Measurements from ENCODE around the gene IKBKG.
"Not testable (repeated sequence)": the region's sequence is repeated elsewhere in the genome, so short reads cannot be mapped to it uniquely, and the experiment has no call there.

Gene IKBKG

GRCh38 chrX:154547245-154548027, at the start of gene IKBKG:
Gene IKBKG, plus strand, starts transcription at chrX:154547620. Its CDS starts 4,383 bp downstream, at chrX:154552003.
- peak; percentile 81 for DNase-seq (ENCODE audit: low read depth)

GRCh38 chrX:154501423-154501822, 46.0 kb upstream of the IKBKG start:
- not testable (repeated sequence) for DNase-seq (ENCODE audit: low read depth)

GRCh38 chrX:154502098-154502497, 45.3 kb upstream of the IKBKG start:
- no peak for DNase-seq (ENCODE audit: low read depth)

DNA sequence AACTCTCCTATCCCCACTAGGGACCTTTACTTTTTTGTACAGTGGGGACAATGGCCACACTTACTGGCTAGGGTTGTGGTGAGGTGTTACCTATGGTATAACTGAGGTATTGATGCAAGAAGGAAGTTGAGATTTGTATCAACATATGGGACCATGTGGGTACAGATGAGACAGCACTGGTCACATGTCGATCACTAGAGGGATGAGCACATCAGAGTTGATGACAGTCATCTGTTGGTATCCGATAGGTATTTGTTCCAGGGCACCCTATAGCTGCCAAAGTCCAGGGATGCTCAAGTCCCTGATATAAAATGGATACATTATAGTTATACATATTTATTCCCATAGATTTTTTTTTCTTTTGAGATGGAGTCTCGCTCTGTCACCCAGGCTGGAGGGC, 44.4 kb upstream of the IKBKG start:
- no peak for DNase-seq (ENCODE audit: low read depth)

GRCh38 chrX:154505734-154506133, 41.7 kb upstream of the IKBKG start:
- DNase-seq (ENCODE audit: low read depth): peak; percentile 42

GRCh38 chrX:154506483-154507332, 40.7 kb upstream of the IKBKG start:
- no peak for DNase-seq (ENCODE audit: low read depth)

- no peak for DNase-seq (ENCODE audit: low read depth)
Measured at GRCh38 chrX:154507673-154508383, 39.6 kb upstream of the IKBKG start.

- no peak for DNase-seq (ENCODE audit: low read depth)
Measured at GRCh38 chrX:154508384-154508745, 39.1 kb upstream of the IKBKG start.

GRCh38 chrX:154509455-154509854, 38.0 kb upstream of the IKBKG start:
- DNase-seq (ENCODE audit: low read depth): no peak

DNA sequence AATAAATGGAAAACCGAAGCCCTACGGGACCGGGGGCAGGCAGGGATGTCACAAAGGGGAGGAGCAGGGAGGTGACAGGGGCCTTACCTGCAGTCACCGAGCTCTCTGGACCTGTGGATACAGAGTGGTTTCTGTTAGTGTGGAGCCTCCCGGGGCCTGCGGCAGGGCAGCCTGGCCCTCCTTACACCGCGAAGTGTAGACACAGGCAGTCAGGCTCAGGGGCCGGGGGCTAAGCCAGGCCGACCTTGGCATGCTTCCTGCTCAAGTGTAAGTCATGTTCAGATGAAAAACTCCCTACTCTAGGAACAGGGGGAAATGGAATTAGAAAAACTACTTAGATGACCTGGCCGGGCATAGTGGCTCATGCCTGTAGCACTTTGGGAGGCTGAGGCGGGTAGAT, 35.7 kb upstream of the IKBKG start:
- no peak for DNase-seq (ENCODE audit: low read depth)

GRCh38 chrX:154512879-154513553, 34.4 kb upstream of the IKBKG start:
- DNase-seq (ENCODE audit: low read depth): no peak

DNA sequence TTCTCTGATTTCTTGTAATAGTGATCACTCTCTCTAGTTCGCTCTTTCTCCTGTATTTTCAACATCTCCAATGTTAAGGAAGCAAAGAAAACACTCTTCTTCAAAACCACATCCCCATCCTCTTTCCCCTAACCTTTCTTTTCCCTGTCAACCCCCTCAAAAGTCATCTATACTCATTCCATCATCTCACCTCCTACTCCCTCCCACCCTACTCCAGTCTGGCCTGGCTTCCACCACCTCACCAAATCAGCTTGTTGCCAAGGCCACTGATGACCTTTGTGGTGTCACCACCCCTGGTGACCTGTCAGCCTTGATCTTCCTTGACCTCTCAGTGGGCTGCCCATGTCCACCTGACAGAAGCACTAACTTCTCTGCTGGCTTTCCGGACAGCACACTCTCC, 33.7 kb upstream of the IKBKG start:
- DNase-seq (ENCODE audit: low read depth): no peak

DNA sequence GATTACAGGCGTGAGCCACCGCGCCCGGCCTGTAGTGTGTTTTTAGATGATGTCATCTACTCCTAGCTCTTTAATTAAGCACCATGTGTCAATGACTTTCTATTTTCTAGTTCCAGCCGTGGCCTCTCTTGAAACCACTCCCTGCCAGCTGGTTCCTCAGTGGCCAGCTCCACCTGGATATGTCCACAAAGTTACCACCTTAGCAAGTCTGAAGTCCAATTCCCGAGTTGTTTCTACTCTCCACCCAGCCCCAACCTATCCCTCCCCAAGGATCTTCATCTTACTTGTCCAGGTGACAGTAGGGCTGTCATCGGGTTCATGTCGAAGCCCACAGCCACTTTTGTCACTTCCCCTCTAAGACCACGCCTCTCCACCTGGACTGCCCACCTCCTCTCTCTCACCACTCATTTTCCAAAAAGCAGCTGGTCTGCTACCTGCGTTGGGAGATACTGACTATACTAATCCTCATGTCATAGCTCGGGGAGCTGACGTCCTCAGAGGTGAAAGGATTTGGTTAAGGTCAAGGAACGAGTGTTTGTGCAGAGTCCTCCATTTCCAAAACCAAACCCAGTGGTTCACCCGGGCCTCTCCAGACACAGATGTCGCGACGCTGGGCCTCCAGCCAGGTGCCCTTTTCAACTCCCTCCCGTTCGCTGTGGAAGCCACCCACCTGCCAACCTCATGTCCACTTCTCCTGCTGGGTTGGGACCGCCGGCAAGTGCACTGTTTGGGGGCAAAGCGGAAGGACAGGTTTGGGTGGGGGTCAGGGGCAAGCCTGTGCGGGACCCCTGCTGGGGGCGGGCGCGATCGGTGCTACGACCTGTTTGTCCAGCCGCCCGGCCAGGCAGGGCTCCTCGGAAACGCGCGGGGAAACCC, 32.1 kb upstream of the IKBKG start:
- no peak for DNase-seq (ENCODE audit: low read depth)

DNA sequence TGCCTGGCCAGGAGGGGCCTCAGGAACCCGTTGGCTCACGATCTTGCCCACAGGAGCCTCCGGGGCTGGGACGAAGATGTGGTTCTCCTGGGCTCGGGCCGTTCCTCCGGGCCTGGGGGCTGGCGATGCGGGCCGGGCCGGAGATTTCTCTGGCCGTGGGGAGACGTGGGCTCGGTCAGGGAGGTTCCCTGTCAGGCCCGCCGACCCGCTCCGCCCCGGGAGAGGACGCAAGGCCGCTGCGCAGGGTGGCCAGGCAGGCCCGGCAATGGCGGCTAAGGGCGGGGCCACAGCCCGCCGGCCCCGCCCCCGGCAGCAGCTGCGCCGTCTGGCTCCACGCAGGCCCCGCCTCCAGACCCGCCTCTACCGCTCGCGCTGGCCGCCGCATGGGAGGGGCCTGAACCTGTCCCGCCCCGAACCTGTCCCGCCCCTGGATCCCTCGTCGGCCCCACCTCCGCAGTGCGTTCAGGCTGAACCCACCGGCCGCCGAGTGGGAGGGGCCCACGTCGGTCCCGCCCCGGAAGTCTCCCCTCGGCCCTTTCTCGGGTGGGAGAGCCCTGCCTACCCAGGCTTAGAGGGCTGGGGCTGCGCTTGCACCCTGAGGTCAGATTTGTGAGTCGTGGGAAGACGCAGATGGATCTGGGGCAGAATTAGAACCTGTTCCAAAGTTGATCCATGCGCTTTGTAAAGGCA, 31.3 kb upstream of the IKBKG start, which contains the start of gene FAM3A:
TSS of gene FAM3A (minus strand) at position 267 of the 690 bp plus-strand sequence. CDS start 460 bp downstream, outside the sequence.
- DNase-seq (ENCODE audit: low read depth): no peak

- DNase-seq (ENCODE audit: low read depth): peak; percentile 95
Measured at GRCh38 chrX:154516656-154517100, 30.7 kb upstream of the IKBKG start.

DNA sequence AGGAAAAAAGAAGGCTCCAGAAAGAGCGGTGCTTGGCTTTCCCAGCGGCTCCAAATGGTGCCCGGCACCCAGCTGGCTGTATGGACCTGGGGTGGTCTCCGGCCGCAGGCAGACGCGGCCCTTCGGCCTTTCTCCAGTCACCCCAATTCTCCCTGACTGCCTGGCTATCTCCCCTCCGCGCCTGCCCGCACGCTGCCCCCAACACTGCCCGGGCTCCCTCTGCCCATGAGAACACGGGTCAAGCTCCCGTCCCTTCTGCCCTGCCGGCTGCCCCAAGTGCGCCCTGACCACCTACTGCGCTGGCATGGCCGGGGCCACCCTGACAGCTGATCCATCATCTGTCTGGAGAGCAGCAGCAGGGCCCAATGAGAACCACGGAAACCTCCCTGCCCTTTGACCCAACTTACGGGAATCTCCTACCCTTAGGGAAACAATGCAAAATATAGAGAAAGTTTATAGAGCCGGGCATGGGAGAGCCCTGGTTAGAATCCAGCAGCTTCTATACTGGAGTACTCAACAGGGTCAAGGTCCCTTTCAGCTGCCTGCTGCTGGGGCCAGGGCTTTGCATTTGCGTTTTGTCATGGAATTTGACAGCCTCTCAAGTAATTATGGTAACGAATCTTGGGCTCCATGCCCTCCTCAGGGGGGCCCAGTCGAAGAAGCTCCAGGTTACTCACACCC, 30.2 kb upstream of the IKBKG start:
- peak; percentile 61 for DNase-seq (ENCODE audit: low read depth)

GRCh38 chrX:154519389-154519788, 28.0 kb upstream of the IKBKG start:
- no peak for DNase-seq (ENCODE audit: low read depth)

GRCh38 chrX:154525606-154526490, 21.6 kb upstream of the IKBKG start:
- no peak for DNase-seq (ENCODE audit: low read depth)

Data from amniotic epithelial cell (primary cell).